Measurements from ENCODE around the gene CLASRP. TPM values are rescaled to one million over a fixed set of nuclear protein-coding genes. Genes with fewer than 3 reads are reported as not detected.

CLASRP gene
- polyA plus RNA-seq, 1 donor from 2014 or later = 30.1 TPM

GRCh38 chr19:45090034-45090433, 51.2 kb downstream of the CLASRP start:
- no peaks in the 10 kb centered on the region for H3K27me3 ChIP-seq (ENCODE audit: insufficient read depth, low read depth, low read length)
- peaks cover 20% of the 10 kb centered on the region for H3K79me2 ChIP-seq (replicated peaks; ENCODE audit: insufficient read depth, low read length)
- H3K9ac ChIP-seq (ENCODE audit: low read length) = no peak overlapping the region
- H3K36me3 ChIP-seq (ENCODE audit: insufficient read depth, low read length) = no peaks in the 10 kb centered on the region
- no peak overlapping the region for H3K4me3 ChIP-seq (ENCODE audit: low read length)
- H3K27ac ChIP-seq (ENCODE audit: low read length) = no peak overlapping the region
- peaks cover 7% of the 10 kb centered on the region for H3F3A ChIP-seq (ENCODE audit: insufficient read depth, low read length, poor library complexity, severe bottlenecking)
- TF ChIP-seq MXI1 (conservative IDR thresholded peaks at IDR 0.05; ENCODE audit: poor library complexity, severe bottlenecking) (no peak), EZH2 (IDR thresholded peaks at IDR 0.05; ENCODE audit: borderline replicate concordance, insufficient read depth, low read length, poor library complexity, severe bottlenecking) (no peak), POLR2AphosphoS5 (IDR thresholded peaks at IDR 0.05) (no peak), EP300 (conservative IDR thresholded peaks at IDR 0.05; ENCODE audit: poor library complexity, severe bottlenecking) (no peak), SMC3 (conservative IDR thresholded peaks at IDR 0.05; ENCODE audit: poor library complexity) (no peak), RAD21 (conservative IDR thresholded peaks at IDR 0.05) (no peak), CTCF (IDR thresholded peaks at IDR 0.05; ENCODE audit: poor library complexity, severe bottlenecking) (no peak), TAF1 (IDR thresholded peaks at IDR 0.05; ENCODE audit: low read depth) (no peak)
- TF ChIP-seq, protein P1, sequence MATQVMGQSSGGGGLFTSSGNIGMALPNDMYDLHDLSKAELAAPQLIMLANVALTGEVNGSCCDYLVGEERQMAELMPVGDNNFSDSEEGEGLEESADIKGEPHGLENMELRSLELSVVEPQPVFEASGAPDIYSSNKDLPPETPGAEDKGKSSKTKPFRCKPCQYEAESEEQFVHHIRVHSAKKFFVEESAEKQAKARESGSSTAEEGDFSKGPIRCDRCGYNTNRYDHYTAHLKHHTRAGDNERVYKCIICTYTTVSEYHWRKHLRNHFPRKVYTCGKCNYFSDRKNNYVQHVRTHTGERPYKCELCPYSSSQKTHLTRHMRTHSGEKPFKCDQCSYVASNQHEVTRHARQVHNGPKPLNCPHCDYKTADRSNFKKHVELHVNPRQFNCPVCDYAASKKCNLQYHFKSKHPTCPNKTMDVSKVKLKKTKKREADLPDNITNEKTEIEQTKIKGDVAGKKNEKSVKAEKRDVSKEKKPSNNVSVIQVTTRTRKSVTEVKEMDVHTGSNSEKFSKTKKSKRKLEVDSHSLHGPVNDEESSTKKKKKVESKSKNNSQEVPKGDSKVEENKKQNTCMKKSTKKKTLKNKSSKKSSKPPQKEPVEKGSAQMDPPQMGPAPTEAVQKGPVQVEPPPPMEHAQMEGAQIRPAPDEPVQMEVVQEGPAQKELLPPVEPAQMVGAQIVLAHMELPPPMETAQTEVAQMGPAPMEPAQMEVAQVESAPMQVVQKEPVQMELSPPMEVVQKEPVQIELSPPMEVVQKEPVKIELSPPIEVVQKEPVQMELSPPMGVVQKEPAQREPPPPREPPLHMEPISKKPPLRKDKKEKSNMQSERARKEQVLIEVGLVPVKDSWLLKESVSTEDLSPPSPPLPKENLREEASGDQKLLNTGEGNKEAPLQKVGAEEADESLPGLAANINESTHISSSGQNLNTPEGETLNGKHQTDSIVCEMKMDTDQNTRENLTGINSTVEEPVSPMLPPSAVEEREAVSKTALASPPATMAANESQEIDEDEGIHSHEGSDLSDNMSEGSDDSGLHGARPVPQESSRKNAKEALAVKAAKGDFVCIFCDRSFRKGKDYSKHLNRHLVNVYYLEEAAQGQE (IDR thresholded peaks at IDR 0.05; ENCODE audit: borderline replicate concordance) = no peak
- H3K4me2 ChIP-seq (ENCODE audit: low read length) = no peak overlapping the region
- no peaks in the 10 kb centered on the region for H3K9me3 ChIP-seq (ENCODE audit: low read length)
- H3K9me2 ChIP-seq (ENCODE audit: insufficient read depth, low read length) = no peaks in the 10 kb centered on the region
- H4K20me1 ChIP-seq (ENCODE audit: insufficient read depth) = no peaks in the 10 kb centered on the region
- H2AFZ ChIP-seq (ENCODE audit: low read depth, low read length) = no peak overlapping the region

DNA sequence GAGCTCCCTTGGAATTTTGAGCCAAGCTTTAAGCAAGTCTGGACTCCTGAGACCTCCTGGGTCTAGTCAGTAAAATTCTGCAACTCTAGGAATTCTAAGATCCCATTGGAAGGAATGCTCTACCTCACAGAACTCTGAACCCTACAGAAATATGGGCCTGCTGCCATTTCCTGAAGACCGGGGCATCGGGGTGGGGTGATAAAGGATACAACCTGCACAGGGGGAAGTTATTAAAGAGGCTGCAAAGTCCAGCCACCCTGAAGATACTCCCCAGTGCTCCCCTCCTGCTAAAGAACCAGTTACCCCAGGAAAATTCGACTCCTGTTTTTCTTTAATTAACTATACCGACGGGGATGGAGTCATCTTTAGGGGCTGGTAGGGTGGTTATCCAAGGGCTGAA, 51.8 kb downstream of the CLASRP start:
- Histone ChIP-seq H3K27ac (ENCODE audit: low read length) (peak overlapping the region; percentile 97), H3K9me2 (ENCODE audit: insufficient read depth, low read length) (no peaks in the 10 kb centered on the region), H2AFZ (ENCODE audit: low read depth, low read length) (peak overlapping the region; percentile 37), H3K4me3 (ENCODE audit: low read length) (peak overlapping the region; percentile 98), H3K9ac (ENCODE audit: low read length) (peak overlapping the region; percentile 91), H3K36me3 (ENCODE audit: insufficient read depth, low read length) (no peaks in the 10 kb centered on the region), H3K27me3 (ENCODE audit: insufficient read depth, low read depth, low read length) (no peaks in the 10 kb centered on the region), H3K79me2 (replicated peaks; ENCODE audit: insufficient read depth, low read length) (peaks cover 26% of the 10 kb centered on the region), H3K4me2 (ENCODE audit: low read length) (peak overlapping the region; percentile 57), H4K20me1 (ENCODE audit: insufficient read depth) (no peaks in the 10 kb centered on the region), H3K9me3 (ENCODE audit: low read length) (no peaks in the 10 kb centered on the region), H3F3A (ENCODE audit: insufficient read depth, low read length, poor library complexity, severe bottlenecking) (peaks cover 7% of the 10 kb centered on the region)
- TF ChIP-seq EZH2 (IDR thresholded peaks at IDR 0.05; ENCODE audit: borderline replicate concordance, insufficient read depth, low read length, poor library complexity, severe bottlenecking) = no peak
- no peak for TF ChIP-seq POLR2AphosphoS5 (IDR thresholded peaks at IDR 0.05)
- no peak for TF ChIP-seq EP300 (conservative IDR thresholded peaks at IDR 0.05; ENCODE audit: poor library complexity, severe bottlenecking)
- TF ChIP-seq, protein P1 (IDR thresholded peaks at IDR 0.05; ENCODE audit: borderline replicate concordance) = no peak
- TF ChIP-seq RAD21 (conservative IDR thresholded peaks at IDR 0.05) = no peak
- no peak for TF ChIP-seq MXI1 (conservative IDR thresholded peaks at IDR 0.05; ENCODE audit: poor library complexity, severe bottlenecking)
- TF ChIP-seq CTCF (IDR thresholded peaks at IDR 0.05; ENCODE audit: poor library complexity, severe bottlenecking) = no peak
- TF ChIP-seq TAF1 (IDR thresholded peaks at IDR 0.05; ENCODE audit: low read depth) = no peak
- no peak for TF ChIP-seq SMC3 (conservative IDR thresholded peaks at IDR 0.05; ENCODE audit: poor library complexity)
